Astrocyte (in vitro differentiated cells and primary cell): ENCODE data around the gene MCTP1. TPM values are rescaled to one million over a fixed set of nuclear protein-coding genes. Genes with fewer than 3 reads are reported as not detected.

ENCODE experiments used
- DNase-seq: peaks from one replicate; pipeline ENCODE4 v3.0.0-alpha.2; 2010; ENCODE audit warnings: low read depth
- FAIRE-seq: peaks from 2 replicates; lab custom pipeline; 2011; peaks lifted over from hg19 to GRCh38; lab: Jason Lieb, UNC
- H2AFZ ChIP-seq: 2 replicates; pipeline ENCODE4 v1.6.0; 2012; ENCODE audit warnings: low read depth, low read length, inconsistent platforms
- H3K27ac ChIP-seq: 2 replicates; pipeline ENCODE4 v1.5.1; 2011; ENCODE audit warnings: low read depth, low read length, inconsistent platforms
- H3K27me3 ChIP-seq: 2 replicates; pipeline ENCODE4 v1.6.0; 2011; ENCODE audit warnings: low read length, inconsistent platforms; ENCODE audit not compliant: insufficient read depth
- H3K36me3 ChIP-seq: 2 replicates; pipeline ENCODE4 v1.5.1; 2011; ENCODE audit warnings: low read length, inconsistent platforms; ENCODE audit not compliant: insufficient read depth
- H3K4me1 ChIP-seq: 2 replicates; pipeline ENCODE4 v1.5.1; 2011; ENCODE audit warnings: low read length, inconsistent platforms; ENCODE audit not compliant: insufficient read depth
- H3K4me2 ChIP-seq: 2 replicates; pipeline ENCODE4 v1.6.0; 2012; ENCODE audit warnings: low read length, inconsistent platforms
- H3K4me3 ChIP-seq: 2 replicates; pipeline ENCODE4 v1.5.1; 2011; ENCODE audit warnings: low read depth, mild to moderate bottlenecking, low read length, inconsistent platforms; ENCODE audit not compliant: insufficient read depth
- H3K79me2 ChIP-seq: 2 replicates; pipeline ENCODE4 v1.6.0; 2012; ENCODE audit warnings: mild to moderate bottlenecking, low read length, inconsistent platforms; ENCODE audit not compliant: insufficient read depth
- H3K9ac ChIP-seq: 2 replicates; pipeline ENCODE4 v1.6.0; 2012; ENCODE audit warnings: mild to moderate bottlenecking, low read length, inconsistent platforms
- H3K9me3 ChIP-seq: 2 replicates; pipeline ENCODE4 v1.5.1; 2012; ENCODE audit warnings: low read depth, mild to moderate bottlenecking, low read length, inconsistent platforms; ENCODE audit not compliant: insufficient read depth
- H4K20me1 ChIP-seq: 2 replicates; pipeline ENCODE4 v1.6.0; 2012; ENCODE audit warnings: low read length, inconsistent platforms; ENCODE audit not compliant: insufficient read depth
- H3K27ac Mint-ChIP-seq: one replicate; pipeline ENCODE4 v1.8.0; 2021; ENCODE audit warnings: mild to moderate bottlenecking, mixed read lengths; ENCODE audit not compliant: unreplicated experiment
- H3K27me3 Mint-ChIP-seq: one replicate; pipeline ENCODE4 v1.8.0; 2021; ENCODE audit warnings: low read depth, mixed read lengths; ENCODE audit not compliant: unreplicated experiment
- H3K36me3 Mint-ChIP-seq: one replicate; pipeline ENCODE4 v1.8.0; 2021; ENCODE audit warnings: low read depth, mixed read lengths; ENCODE audit not compliant: unreplicated experiment
- H3K4me1 Mint-ChIP-seq: one replicate; pipeline ENCODE4 v1.8.0; 2021; ENCODE audit warnings: low read depth, mixed read lengths; ENCODE audit not compliant: unreplicated experiment
- H3K4me3 Mint-ChIP-seq: one replicate; pipeline ENCODE4 v1.8.0; 2021; ENCODE audit warnings: mild to moderate bottlenecking, moderate library complexity, mixed read lengths; ENCODE audit not compliant: unreplicated experiment
- H3K9me3 Mint-ChIP-seq: one replicate; pipeline ENCODE4 v1.8.0; 2021; ENCODE audit warnings: mild to moderate bottlenecking, mixed read lengths; ENCODE audit not compliant: unreplicated experiment
- CTCF ChIP-seq: IDR thresholded peaks from 2 replicates; pipeline ENCODE4 v1.5.1; 2011; ENCODE audit warnings: low read depth, mild to moderate bottlenecking, inconsistent platforms, low read length, moderate library complexity; ENCODE audit not compliant: insufficient read depth
- EZH2 ChIP-seq: IDR thresholded peaks from 2 replicates; pipeline ENCODE4 v1.6.1; 2012; ENCODE audit warnings: mild to moderate bottlenecking, low read length, inconsistent platforms; ENCODE audit not compliant: insufficient read depth
- total RNA-seq: library from RNA; stranded (reverse); gene quantifications from 2 replicates; pipeline ENCODE4 v1.2.1, GENCODE V29; 2021

MCTP1 gene
- total RNA-seq, 1 donor from 2014 or later, result 40.6 TPM

- DNase-seq (no peak), FAIRE-seq (no peak)
- Histone ChIP-seq H2AFZ (no peak overlapping the region), H3K36me3 (no peaks in the 10 kb centered on the region), H3K4me2 (no peak overlapping the region), H3K79me2 (no peaks in the 10 kb centered on the region), H3K27ac (no peak overlapping the region), H4K20me1 (no peaks in the 10 kb centered on the region), H3K9ac (no peak overlapping the region), H3K4me3 (no peak overlapping the region), H3K27me3 (peaks cover 3% of the 10 kb centered on the region), H3K4me1 (no peaks in the 10 kb centered on the region), H3K9me3 (no peaks in the 10 kb centered on the region)
- Mint-ChIP-seq H3K4me1 (no peaks in the 10 kb centered on the region), H3K4me3 (no peak overlapping the region), H3K27ac (no peak overlapping the region), H3K36me3 (no peaks in the 10 kb centered on the region), H3K27me3 (no peaks in the 10 kb centered on the region), H3K9me3 (no peaks in the 10 kb centered on the region)
- no peak for TF ChIP-seq CTCF
- TF ChIP-seq EZH2, result no peak
These were observed 19.8 kb upstream of the MCTP1 start for GRCh38 chr5:95304711-95305110.

- Histone ChIP-seq H3K27ac (no peak overlapping the region), H3K4me1 (no peaks in the 10 kb centered on the region), H3K9me3 (no peaks in the 10 kb centered on the region), H3K27me3 (peaks cover 3% of the 10 kb centered on the region), H3K36me3 (no peaks in the 10 kb centered on the region), H3K4me3 (no peak overlapping the region), H3K79me2 (no peaks in the 10 kb centered on the region), H3K9ac (no peak overlapping the region), H3K4me2 (no peak overlapping the region), H4K20me1 (no peaks in the 10 kb centered on the region), H2AFZ (no peak overlapping the region)
- no peaks in the 10 kb centered on the region for H3K36me3 Mint-ChIP-seq
- FAIRE-seq (no peak), DNase-seq (no peak)
- no peaks in the 10 kb centered on the region for H3K4me1 Mint-ChIP-seq
- H3K4me3 Mint-ChIP-seq, result no peak overlapping the region
- no peak for TF ChIP-seq CTCF
- TF ChIP-seq EZH2, result no peak
- H3K9me3 Mint-ChIP-seq, result no peaks in the 10 kb centered on the region
- no peak overlapping the region for H3K27ac Mint-ChIP-seq
- H3K27me3 Mint-ChIP-seq, result peaks cover 3% of the 10 kb centered on the region
These were observed 13.8 kb upstream of the MCTP1 start for GRCh38 chr5:95298651-95299050.

- H3K4me3 Mint-ChIP-seq, result no peak overlapping the region
- H3K36me3 Mint-ChIP-seq, result no peaks in the 10 kb centered on the region
- H3K27me3 Mint-ChIP-seq, result peaks cover 6% of the 10 kb centered on the region
- H2AFZ ChIP-seq, result no peak overlapping the region
- H3K4me2 ChIP-seq, result no peak overlapping the region
- H3K27ac Mint-ChIP-seq, result no peak overlapping the region
- no peak for DNase-seq
- H4K20me1 ChIP-seq, result no peaks in the 10 kb centered on the region
- FAIRE-seq, result no peak
- TF ChIP-seq EZH2, result no peak
- no peak for TF ChIP-seq CTCF
- H3K9me3 ChIP-seq, result no peaks in the 10 kb centered on the region
- H3K4me3 ChIP-seq, result no peak overlapping the region
- no peaks in the 10 kb centered on the region for H3K4me1 Mint-ChIP-seq
- no peak overlapping the region for H3K9ac ChIP-seq
- H3K9me3 Mint-ChIP-seq, result peaks cover 2% of the 10 kb centered on the region
- no peaks in the 10 kb centered on the region for H3K4me1 ChIP-seq
- H3K79me2 ChIP-seq, result no peaks in the 10 kb centered on the region
- no peak overlapping the region for H3K27ac ChIP-seq
- no peaks in the 10 kb centered on the region for H3K36me3 ChIP-seq
- H3K27me3 ChIP-seq, result peaks cover 3% of the 10 kb centered on the region
These were observed 11.4 kb upstream of the MCTP1 start for GRCh38 chr5:95296291-95296690.
